Stimulated activated naive B cell treated with anti-CD40 and anti-IgM and Interleukin-4, amounts not matched to agents 10 μg/mL and 1 μg/mL and 100 μg/mL, for 72 hours (primary cell): ENCODE measurements around the gene THAP4.
"Not testable (repeated sequence)": the region's sequence is repeated elsewhere in the genome, so short reads cannot be mapped to it uniquely, and the experiment has no call there.

Experiments
- ATAC-seq, 2 donors: fragments of 150-1000 bp; cut with Tn5 transposase; replicated peaks; 2 replicates each; pipeline ENCODE4 v1.10.0; 2021; ENCODE audit warnings: moderate library complexity in 1 of 2
- DNase-seq: peaks from one replicate; pipeline ENCODE4 v3.0.0; 2021
- H3K27ac Mint-ChIP-seq: one replicate; pipeline ENCODE4 v1.8.0; 2022; ENCODE audit warnings: mild to moderate bottlenecking, mixed read lengths
- H3K27me3 Mint-ChIP-seq, 2 donors: one replicate each; pipeline ENCODE4 v1.8.0; 2022; ENCODE audit warnings: mixed read lengths in 2 of 2
- H3K36me3 Mint-ChIP-seq, 2 donors: one replicate each; pipeline ENCODE4 v1.8.0; 2022; ENCODE audit warnings: mixed read lengths in 2 of 2, mild to moderate bottlenecking in 1 of 2
- H3K4me1 Mint-ChIP-seq, 2 donors: one replicate each; pipeline ENCODE4 v1.8.0; 2022; ENCODE audit warnings: mixed read lengths in 2 of 2, mild to moderate bottlenecking in 1 of 2
- H3K4me3 Mint-ChIP-seq, 2 donors: one replicate each; pipeline ENCODE4 v1.8.0; 2022; ENCODE audit warnings: mild to moderate bottlenecking in 2 of 2, mixed read lengths in 2 of 2, moderate library complexity in 1 of 2
- H3K9me3 Mint-ChIP-seq, 2 donors: one replicate each; pipeline ENCODE4 v1.8.0; 2022; ENCODE audit warnings: mixed read lengths in 2 of 2, mild to moderate bottlenecking in 1 of 2

The THAP4 gene

DNA sequence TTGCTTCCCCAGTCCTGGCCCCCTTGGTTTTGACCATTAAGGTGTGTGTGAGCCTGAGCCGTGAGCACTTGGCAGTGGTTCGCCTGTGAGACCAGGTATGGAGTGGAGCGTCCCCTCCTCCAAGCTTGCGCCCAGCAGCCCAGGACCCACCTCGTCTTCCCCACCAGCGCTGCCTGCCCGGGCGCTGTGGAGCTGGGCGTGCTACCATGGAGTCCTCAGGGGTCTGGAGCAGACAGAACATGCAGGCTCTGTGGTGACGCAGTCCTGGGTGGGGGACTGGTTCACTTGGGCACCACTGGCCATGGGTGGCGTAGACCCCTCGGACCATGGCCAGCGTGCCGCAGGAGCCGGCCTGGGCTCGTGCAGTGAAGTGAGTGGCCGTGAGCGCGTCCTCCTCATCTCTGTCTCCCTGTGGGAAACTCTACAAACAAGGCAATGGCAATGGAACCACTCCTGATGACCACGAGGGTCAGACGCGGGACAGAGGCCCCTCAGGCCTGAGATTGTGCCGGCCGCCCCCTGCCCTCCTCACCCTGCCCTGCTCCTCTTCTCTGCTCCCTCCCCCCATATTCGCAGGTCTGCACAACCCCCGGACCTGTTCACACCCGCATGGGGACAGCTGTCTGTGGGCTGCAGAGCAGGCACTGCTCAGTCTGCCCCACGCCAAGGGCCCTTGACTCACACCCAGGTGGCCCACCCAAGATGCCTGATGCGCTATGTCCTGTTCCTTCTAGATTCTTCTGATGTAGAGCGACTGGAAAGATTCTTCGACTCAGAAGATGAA, 34.7 kb upstream of the THAP4 start:
- Mint-ChIP-seq H3K27ac (peak overlapping the region; percentile 75), H3K4me1 (peaks cover 4 to 10% of the 10 kb centered on the region in 2 donors), H3K4me3 (no peak overlapping the region), H3K9me3 (no peaks in the 10 kb centered on the region), H3K27me3 (no peaks in the 10 kb centered on the region), H3K36me3 (peaks cover 44 to 71% of the 10 kb centered on the region in 2 donors)
- DNase-seq, result no peak
- no peak for ATAC-seq

DNA sequence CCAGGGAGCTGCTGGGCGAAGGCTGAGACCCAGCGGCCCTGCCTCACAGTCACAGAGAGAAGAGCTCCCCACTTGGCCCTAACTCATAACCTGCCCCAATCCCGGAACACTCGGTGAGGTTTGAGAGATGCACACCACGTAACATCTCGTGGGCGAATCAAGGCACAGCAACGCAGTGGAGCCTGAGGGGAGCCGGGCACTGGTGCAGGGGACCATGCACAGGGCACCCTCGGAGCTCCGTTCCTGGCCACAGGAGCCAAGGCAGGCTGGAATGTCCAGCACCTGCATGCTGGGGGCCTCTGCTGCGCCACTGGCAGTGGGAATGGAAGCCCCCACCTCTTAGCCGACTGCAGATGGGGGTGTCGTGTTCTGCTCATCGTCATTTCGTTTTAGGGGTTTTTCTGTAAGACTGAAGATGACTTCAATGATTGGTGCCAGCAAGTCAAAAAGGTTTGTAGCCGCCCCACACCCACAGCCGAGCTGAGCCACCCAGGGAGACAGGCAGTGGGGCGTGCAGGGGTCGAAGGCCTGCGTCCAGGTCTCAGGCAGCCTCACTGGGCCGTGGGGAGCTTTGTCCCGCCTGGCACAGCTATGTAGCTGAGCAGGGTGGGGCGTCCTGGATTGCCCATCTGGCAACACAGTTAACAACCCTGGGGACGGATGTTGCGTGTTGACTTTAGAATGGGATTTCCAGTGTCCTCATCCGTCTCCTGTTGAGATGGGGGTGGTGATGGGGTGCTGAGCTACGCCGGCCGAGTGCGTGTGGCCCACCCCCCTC, 33.6 kb upstream of the THAP4 start:
- H3K27ac Mint-ChIP-seq, result peak overlapping the region; percentile 28
- no peak overlapping the region for H3K4me3 Mint-ChIP-seq
- H3K36me3 Mint-ChIP-seq, result peaks cover 43 to 67% of the 10 kb centered on the region in 2 donors
- no peaks in the 10 kb centered on the region for H3K9me3 Mint-ChIP-seq
- DNase-seq (no peak), ATAC-seq (no peak)
- no peaks in the 10 kb centered on the region for H3K27me3 Mint-ChIP-seq
- peaks cover 8 to 11% of the 10 kb centered on the region in 2 donors for H3K4me1 Mint-ChIP-seq

DNA sequence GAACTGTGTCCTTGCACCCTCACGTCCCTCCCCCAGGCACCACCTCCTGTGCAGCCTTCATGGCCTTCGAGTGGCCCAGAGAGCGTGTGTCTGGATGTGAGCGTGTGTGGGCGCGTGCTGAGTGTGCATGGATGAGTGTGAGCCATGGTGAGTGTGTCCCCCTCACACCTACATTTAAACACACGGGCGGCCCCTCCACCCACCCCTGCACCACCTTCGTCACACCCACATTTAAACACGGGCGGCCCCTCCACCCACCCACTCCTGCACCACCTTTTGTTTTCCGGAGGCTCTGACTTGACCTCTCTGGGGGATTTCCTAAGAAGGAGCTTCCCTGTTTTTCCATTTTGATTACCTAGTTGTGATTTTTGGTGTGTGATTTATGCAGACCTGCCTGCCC, 31.9 kb upstream of the THAP4 start:
- H3K27ac Mint-ChIP-seq, result no peak overlapping the region
- DNase-seq (no peak), ATAC-seq (no peak)
- H3K4me1 Mint-ChIP-seq, result peaks cover 12 to 16% of the 10 kb centered on the region in 2 donors
- H3K36me3 Mint-ChIP-seq, result peaks cover 38 to 61% of the 10 kb centered on the region in 2 donors
- no peaks in the 10 kb centered on the region for H3K9me3 Mint-ChIP-seq
- no peaks in the 10 kb centered on the region for H3K27me3 Mint-ChIP-seq
- no peak overlapping the region for H3K4me3 Mint-ChIP-seq

DNA sequence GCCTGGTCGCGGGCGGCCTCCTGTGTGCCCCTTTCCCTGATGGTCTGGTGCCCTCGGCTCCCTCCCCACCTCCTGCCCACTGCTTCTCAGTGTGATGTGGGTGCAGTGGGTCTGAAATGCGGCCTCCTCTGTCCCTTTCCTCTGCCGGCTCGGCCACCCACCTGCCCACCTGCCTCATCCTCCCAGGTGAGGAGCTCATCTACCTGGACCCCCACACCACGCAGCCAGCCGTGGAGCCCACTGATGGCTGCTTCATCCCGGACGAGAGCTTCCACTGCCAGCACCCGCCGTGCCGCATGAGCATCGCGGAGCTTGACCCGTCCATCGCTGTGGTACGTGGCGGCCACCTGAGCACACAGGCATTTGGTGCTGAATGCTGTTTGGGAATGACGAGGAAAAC, 31.4 kb upstream of the THAP4 start:
- Mint-ChIP-seq H3K27me3 (no peaks in the 10 kb centered on the region), H3K27ac (no peak overlapping the region), H3K4me3 (no peak overlapping the region), H3K9me3 (no peaks in the 10 kb centered on the region), H3K4me1 (peaks cover 11 to 16% of the 10 kb centered on the region in 2 donors), H3K36me3 (peaks cover 38 to 58% of the 10 kb centered on the region in 2 donors)
- ATAC-seq, result no peak
- DNase-seq, result no peak

DNA sequence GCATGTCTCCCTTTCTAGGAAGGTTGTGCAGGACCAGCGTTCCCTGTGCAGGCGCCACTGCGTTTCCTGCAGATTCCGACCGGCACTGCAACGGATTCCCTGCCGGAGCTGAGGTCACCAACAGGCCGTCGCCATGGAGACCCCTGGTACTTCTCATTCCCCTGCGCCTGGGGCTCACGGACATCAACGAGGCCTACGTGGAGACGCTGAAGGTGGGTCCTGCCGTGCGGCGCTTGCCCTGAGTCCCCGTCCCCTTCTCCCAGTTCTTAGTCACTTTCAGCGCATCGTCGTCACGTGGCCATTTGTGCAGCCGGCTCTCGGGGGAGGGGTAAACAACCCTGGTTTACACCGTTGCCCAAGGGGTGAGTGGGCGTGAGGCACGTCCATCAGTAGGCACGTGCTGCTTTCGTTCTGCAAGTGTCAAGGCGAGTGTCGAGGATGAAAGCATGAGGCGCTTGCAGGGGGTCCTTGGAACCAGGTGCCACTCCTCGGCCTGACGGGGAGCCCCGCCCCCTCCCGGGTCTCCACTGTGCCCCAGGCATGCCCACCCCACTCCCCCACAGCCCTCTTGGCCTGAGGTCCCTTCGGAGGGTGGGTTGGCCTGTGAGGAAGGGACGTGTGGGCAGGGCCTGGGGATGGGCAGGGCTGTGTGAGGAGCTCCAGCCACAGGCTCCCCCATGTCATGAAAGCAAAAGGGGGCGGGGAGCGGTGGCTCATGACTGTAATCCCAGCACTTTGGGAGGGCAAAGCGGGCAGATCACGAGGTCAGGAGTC, 29.9 kb upstream of the THAP4 start:
- Mint-ChIP-seq H3K36me3 (peaks cover 32 to 48% of the 10 kb centered on the region in 2 donors), H3K4me1 (peaks cover 6 to 8% of the 10 kb centered on the region in 2 donors), H3K27ac (no peak overlapping the region), H3K4me3 (no peak overlapping the region), H3K27me3 (no peaks in the 10 kb centered on the region), H3K9me3 (no peaks in the 10 kb centered on the region)
- no peak for DNase-seq
- ATAC-seq, result no peak

DNA sequence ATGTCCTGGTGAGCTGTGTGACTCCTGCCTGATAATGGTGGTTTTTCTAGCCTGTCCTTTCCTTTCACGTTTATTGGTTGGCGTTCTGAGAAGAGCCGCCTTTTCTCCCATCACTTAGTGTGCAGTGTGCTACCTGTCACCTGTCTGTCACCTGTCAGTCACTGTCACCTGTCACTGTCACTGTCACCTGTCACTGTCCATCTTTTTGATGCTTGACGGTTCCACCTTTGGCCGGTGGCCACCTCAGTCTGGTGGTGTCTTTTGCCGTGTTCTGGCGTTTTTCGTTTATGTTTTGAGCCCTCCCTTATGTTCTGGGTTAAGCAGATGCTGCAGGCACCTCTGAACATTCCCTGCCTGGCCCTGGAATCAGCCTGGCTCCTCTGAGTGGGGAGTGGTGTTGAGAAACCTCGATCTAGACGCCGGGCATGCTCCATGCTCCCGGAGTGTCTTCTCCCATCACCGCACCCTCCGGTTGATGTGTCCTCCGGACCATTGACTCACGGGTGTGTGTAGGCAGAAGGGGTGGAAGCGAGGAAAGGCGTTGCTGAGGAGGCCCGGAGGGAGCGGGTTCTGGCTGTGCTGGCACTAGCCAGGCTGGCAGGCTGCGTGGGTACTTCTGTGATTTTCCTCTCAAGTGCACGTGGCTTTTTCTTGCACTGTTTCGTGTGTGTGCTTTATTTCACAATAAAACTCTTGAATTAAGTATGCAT, 28.9 kb upstream of the THAP4 start:
- Mint-ChIP-seq H3K27ac (no peak overlapping the region), H3K27me3 (no peaks in the 10 kb centered on the region), H3K4me3 (no peak overlapping the region), H3K9me3 (no peaks in the 10 kb centered on the region), H3K4me1 (peaks cover 6 to 8% of the 10 kb centered on the region in 2 donors), H3K36me3 (peaks cover 34 to 47% of the 10 kb centered on the region in 2 donors)
- ATAC-seq (no peak), DNase-seq (no peak)

DNA sequence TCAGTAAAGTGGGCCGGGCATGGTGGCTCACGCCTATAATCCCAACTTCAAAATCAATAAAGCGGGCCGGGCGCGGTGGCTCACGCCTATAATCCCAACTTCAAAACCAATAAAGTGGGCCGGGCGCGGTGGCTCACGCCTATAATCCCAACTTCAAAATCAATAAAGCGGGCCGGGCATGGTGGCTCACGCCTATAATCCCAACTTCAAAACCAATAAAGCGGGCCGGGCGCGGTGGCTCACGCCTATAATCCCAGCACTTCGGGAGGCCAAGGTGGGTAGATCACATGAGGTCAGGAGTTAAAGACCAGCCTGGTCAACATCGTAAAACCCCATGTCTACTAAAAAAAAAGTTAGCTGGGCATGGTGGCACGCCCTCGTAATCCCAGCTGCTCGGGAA, 25.8 kb upstream of the THAP4 start:
- H3K27ac Mint-ChIP-seq, H3K4me3 Mint-ChIP-seq, H3K9me3 Mint-ChIP-seq, H3K4me1 Mint-ChIP-seq, H3K27me3 Mint-ChIP-seq, ATAC-seq, DNase-seq: not testable (repeated sequence)
- peaks cover 29 to 50% of the 10 kb centered on the region in 2 donors for H3K36me3 Mint-ChIP-seq

DNA sequence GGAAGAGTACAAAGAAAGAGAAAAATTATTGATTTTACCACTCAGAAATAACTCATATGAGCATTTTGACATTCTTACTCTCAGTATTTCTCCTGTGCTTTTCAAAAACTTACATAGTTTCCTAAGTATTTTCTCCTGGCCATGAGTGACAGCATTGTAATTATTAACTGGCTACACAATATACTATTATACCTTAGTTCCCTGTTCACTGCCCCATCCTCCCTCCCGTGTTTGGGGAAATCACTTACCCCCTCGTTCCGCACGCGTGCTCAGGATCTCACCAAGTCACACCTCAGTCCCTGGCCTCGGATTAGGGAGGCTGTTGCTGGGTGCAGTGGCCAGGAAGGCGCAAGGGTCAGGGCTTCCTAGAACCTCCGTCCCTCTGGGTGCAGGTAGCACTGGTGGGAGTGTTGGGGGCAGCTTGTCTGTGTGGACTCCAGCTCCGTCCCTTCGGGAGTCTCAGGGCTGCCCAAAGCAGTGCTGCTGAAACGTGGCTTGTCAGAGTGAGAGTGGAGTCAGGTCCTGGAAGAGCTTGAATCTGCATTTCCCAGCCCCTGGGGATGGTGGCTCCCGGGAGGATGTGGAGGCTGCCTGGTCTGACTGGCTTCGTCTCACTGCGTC, 23.7 kb upstream of the THAP4 start:
- Mint-ChIP-seq H3K4me1 (peaks cover 6 to 7% of the 10 kb centered on the region in 2 donors), H3K4me3 (no peak overlapping the region), H3K27me3 (no peaks in the 10 kb centered on the region), H3K36me3 (peaks cover 36 to 56% of the 10 kb centered on the region in 2 donors), H3K27ac (peak overlapping the region; percentile 37), H3K9me3 (no peaks in the 10 kb centered on the region)
- ATAC-seq, result no peak
- no peak for DNase-seq

DNA sequence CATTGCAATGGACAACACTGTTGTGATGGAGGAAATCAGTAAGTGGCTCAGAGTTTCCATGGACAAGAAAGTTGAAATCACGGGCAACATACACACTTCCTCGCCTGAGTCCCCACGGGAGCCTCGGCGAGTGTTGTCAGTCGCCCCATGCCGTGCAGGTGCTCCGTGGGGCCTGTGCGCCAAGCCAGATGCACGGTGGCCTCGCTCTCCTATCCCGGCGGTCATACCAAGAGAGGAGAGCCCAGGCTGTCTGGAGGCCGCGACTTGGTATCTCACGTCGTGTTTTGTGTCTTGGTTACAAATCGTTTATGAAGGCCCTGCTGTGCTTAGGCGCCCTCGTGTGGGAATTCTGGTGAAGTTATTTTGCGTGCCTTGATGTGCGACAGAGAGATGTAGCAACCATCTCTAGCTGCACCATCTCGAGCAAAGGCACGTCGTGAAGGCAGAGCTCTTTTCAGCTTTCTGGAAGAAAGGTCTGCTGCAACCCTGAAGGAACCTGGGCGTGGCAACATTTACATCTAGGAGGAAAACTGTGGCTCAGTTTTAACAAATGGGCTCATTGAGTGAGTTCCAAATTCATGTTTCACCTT, 22.3 kb upstream of the THAP4 start:
- Mint-ChIP-seq H3K27ac (peak overlapping the region; percentile 9), H3K36me3 (peaks cover 38 to 58% of the 10 kb centered on the region in 2 donors), H3K27me3 (no peaks in the 10 kb centered on the region), H3K4me3 (no peak overlapping the region), H3K4me1 (peaks cover 0 to 1% of the 10 kb centered on the region in 2 donors), H3K9me3 (no peaks in the 10 kb centered on the region)
- DNase-seq (no peak), ATAC-seq (peak; percentile 23 to 42)

DNA sequence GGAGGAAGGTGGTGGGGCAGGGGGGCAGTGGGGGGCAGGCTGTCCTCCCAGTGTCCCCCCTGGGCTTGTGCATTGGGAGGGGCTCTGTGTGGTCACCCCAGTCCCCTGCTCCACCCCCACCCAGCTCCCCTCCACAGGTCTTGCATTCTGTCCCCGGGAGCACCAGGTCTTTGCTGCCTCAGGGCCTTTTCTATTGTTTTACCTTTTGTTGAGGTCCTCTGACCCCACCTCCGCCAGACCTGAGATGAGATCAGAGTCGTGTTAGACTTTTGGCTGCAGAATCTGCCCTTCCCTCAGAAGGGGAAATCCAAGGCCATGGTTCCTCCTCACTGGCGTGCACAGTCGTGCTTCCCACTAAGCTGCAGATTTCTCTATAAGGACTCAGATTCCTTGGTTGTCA, 21.3 kb upstream of the THAP4 start:
- H3K9me3 Mint-ChIP-seq, result no peaks in the 10 kb centered on the region
- H3K4me3 Mint-ChIP-seq, result no peak overlapping the region
- no peak overlapping the region for H3K27ac Mint-ChIP-seq
- no peak for ATAC-seq
- peaks cover 0 to 1% of the 10 kb centered on the region in 2 donors for H3K4me1 Mint-ChIP-seq
- H3K27me3 Mint-ChIP-seq, result no peaks in the 10 kb centered on the region
- H3K36me3 Mint-ChIP-seq, result peaks cover 39 to 59% of the 10 kb centered on the region in 2 donors
- DNase-seq, result no peak

DNA sequence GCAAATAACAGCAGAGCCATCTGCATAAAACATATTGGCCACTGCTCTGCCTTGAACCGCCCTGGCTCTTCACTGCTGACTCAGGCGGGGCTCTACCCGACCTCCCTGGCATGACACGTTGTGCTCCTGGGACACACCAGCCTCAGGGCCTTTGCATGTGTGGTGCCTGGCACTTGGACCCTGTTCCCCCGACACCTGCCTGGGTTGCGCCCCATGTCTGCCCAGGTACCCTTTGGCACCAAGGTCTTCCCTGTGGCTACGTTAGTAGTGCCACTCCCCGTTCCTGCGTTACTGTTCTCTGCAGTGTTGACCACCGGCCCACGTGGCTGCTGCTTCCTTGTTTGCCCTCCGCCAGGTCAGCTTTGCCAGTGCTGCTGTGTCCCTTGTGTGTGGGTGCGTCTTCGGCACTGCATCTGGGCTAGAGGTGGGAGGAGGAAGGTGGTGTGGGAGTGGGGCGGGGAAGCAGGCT, 20.9 kb upstream of the THAP4 start:
- H3K27me3 Mint-ChIP-seq, result no peaks in the 10 kb centered on the region
- no peak for ATAC-seq
- H3K4me3 Mint-ChIP-seq, result no peak overlapping the region
- H3K36me3 Mint-ChIP-seq, result peaks cover 43 to 62% of the 10 kb centered on the region in 2 donors
- no peaks in the 10 kb centered on the region for H3K9me3 Mint-ChIP-seq
- H3K27ac Mint-ChIP-seq, result no peak overlapping the region
- DNase-seq, result no peak
- H3K4me1 Mint-ChIP-seq, result peaks cover 0 to 1% of the 10 kb centered on the region in 2 donors

DNA sequence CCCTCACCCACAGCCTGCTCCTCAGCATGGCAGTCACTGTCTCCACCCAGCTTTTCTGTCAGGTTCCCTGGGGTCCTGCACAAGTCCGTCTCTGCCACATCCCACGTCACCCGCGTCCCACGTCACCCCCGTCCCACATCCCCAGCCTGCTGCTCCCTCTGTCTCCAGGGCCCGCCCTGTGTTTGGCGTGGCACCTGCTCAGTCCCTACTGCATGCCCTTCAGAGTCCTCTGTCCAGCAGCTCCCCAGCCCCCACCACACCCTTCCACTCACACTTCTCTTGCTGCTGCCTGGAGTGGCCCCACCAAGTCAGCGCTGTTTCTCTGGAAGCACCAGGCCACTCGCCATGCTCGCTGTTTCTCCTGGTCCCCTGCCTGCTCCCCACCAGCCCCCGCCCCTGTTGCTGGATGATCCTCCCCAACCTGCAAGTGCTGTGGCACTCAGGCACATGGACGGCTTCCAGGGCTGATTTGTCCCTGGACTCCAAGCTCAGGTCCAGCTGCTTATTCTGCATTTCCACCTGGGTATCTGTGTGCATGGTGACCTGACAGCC, 19.3 kb upstream of the THAP4 start:
- Mint-ChIP-seq H3K4me1 (peaks cover 0 to 1% of the 10 kb centered on the region in 2 donors), H3K27me3 (no peaks in the 10 kb centered on the region), H3K27ac (peak overlapping the region; percentile 14), H3K36me3 (peaks cover 42 to 64% of the 10 kb centered on the region in 2 donors), H3K9me3 (no peaks in the 10 kb centered on the region), H3K4me3 (no peak overlapping the region)
- ATAC-seq, result no peak
- no peak for DNase-seq
